Measurements from ENCODE around the gene COL9A3. TPM values are rescaled to one million over a fixed set of nuclear protein-coding genes. Genes with fewer than 3 reads are reported as not detected.

COL9A3 gene
- total RNA-seq, 1 experiment from 2014 or later: 46.6 TPM

DNA sequence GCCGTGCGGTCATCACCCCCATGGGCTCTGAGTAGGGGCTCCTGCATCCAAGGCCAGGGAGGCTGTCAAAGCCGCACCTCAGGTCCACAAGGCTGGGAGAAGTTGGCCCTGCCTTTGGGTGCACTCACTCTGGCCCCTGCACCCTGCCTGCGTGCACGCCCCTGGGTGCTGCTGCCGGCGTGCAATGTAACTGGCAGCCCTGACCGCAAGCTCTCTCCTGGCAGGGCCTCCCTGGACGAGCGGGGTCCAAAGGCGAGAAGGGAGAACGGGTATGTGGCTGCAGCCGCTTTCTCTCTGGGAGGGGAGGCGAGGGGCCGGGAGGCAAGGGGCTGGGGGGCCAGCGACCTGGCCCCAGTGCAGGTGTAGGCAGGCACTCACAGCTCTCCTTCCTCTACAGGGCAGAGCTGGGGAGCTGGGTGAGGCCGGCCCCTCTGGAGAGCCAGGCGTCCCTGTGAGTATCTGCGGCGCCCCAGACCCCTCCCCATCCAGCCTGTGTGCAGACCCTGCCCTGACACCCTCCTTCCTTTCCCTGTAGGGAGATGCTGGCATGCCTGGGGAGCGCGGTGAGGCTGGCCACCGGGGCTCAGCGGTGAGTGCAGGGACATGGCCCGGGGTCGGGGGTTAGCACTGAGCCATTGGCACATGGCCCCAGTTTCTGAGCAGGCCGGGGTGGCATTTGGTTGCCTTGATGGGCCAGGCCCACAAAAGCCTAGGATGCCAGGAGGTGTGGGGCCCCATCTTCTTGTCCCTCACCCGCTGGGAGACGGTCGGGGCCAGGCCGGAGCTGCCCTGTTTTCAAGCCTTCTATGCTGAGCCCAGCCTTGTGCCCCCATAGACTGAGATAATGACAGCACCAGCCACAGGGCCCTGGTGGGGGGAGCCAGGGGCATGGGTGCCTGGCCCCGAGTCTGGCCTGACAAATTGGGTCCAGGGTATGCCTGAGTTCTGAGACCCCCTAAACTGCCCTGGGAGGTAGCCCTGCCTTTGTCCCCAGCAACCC is 12.7 kb downstream of the COL9A3 start:
- DNase-seq (ENCODE audit: low read depth, low spot score): no peak
- POLR2A ChIA-PET: no interaction called here
- H3K4me3 ChIP-seq (ENCODE audit: low read depth in 2 of 2, low read length in 2 of 2): no peak overlapping the region
- intact Hi-C loops (cut with micrococcal nuclease; ENCODE audit: unreplicated experiment) (no loop called here), in situ Hi-C loops (cut with HindIII; ENCODE audit: low pct_unique_long_range_greater_than_20kb, low sequenced_read_pairs) (no loop called here)
- TF ChIP-seq, protein P1, sequence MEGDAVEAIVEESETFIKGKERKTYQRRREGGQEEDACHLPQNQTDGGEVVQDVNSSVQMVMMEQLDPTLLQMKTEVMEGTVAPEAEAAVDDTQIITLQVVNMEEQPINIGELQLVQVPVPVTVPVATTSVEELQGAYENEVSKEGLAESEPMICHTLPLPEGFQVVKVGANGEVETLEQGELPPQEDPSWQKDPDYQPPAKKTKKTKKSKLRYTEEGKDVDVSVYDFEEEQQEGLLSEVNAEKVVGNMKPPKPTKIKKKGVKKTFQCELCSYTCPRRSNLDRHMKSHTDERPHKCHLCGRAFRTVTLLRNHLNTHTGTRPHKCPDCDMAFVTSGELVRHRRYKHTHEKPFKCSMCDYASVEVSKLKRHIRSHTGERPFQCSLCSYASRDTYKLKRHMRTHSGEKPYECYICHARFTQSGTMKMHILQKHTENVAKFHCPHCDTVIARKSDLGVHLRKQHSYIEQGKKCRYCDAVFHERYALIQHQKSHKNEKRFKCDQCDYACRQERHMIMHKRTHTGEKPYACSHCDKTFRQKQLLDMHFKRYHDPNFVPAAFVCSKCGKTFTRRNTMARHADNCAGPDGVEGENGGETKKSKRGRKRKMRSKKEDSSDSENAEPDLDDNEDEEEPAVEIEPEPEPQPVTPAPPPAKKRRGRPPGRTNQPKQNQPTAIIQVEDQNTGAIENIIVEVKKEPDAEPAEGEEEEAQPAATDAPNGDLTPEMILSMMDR (IDR thresholded peaks at IDR 0.05): no peak
- no peak for TF ChIP-seq TCF7L2 (IDR thresholded peaks at IDR 0.05; ENCODE audit: low read depth, low read length)
- no peak for TF ChIP-seq SIN3A (IDR thresholded peaks at IDR 0.05; ENCODE audit: borderline replicate concordance, insufficient read depth, low read depth, low read length)
- TF ChIP-seq, protein P2, sequence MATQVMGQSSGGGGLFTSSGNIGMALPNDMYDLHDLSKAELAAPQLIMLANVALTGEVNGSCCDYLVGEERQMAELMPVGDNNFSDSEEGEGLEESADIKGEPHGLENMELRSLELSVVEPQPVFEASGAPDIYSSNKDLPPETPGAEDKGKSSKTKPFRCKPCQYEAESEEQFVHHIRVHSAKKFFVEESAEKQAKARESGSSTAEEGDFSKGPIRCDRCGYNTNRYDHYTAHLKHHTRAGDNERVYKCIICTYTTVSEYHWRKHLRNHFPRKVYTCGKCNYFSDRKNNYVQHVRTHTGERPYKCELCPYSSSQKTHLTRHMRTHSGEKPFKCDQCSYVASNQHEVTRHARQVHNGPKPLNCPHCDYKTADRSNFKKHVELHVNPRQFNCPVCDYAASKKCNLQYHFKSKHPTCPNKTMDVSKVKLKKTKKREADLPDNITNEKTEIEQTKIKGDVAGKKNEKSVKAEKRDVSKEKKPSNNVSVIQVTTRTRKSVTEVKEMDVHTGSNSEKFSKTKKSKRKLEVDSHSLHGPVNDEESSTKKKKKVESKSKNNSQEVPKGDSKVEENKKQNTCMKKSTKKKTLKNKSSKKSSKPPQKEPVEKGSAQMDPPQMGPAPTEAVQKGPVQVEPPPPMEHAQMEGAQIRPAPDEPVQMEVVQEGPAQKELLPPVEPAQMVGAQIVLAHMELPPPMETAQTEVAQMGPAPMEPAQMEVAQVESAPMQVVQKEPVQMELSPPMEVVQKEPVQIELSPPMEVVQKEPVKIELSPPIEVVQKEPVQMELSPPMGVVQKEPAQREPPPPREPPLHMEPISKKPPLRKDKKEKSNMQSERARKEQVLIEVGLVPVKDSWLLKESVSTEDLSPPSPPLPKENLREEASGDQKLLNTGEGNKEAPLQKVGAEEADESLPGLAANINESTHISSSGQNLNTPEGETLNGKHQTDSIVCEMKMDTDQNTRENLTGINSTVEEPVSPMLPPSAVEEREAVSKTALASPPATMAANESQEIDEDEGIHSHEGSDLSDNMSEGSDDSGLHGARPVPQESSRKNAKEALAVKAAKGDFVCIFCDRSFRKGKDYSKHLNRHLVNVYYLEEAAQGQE (IDR thresholded peaks at IDR 0.05; ENCODE audit: insufficient read depth in 1 of 2, low read depth in 2 of 2, low read length in 1 of 2): no peak
- no peak for TF ChIP-seq POLR2AphosphoS5 (IDR thresholded peaks at IDR 0.05; ENCODE audit: low read depth, low read length)
- no peak overlapping the region for H3K27ac ChIP-seq (ENCODE audit: low read length)
- peaks cover 10% of the 10 kb centered on the region for H3K4me1 ChIP-seq (ENCODE audit: control insufficient read depth, insufficient read depth, low read length)
- no peak for ATAC-seq
- CTCF ChIA-PET: interaction anchor here (0.6 to 0.7 kb wide), 2 partner anchors 21 to 395 kb away, joined by 4 read pairs; no protein-coding TSS in a partner anchor
- BruUV-seq (replicated peaks): no TSS peak
- H3K9me3 ChIP-seq (ENCODE audit: control insufficient read depth, insufficient read depth, low read depth, low read length): no peaks in the 10 kb centered on the region
- H3K36me3 ChIP-seq (ENCODE audit: control insufficient read depth, insufficient read depth, low read length): no peaks in the 10 kb centered on the region
- H3K27me3 ChIP-seq (ENCODE audit: control insufficient read depth, insufficient read depth, low read length): no peaks in the 10 kb centered on the region

DNA sequence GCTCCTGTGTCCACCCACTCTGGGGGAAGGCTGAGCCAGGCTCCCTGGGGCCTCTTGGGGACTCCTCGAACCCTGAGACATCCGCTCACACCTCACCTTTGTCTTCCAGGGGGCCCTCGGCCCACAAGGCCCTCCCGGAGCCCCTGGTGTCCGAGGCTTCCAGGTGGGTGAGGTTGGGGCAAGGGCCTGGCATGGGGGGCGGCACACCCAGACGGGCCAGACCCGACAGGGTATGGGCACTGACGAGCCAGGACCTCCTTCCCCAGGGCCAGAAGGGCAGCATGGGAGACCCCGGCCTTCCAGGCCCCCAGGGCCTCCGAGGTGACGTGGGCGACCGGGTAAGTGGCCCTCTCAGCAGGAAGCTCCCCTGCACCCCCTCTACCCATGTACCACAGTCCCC is 13.4 kb downstream of the COL9A3 start:
- intact Hi-C loops (cut with micrococcal nuclease; ENCODE audit: unreplicated experiment) (no loop called here), in situ Hi-C loops (cut with HindIII; ENCODE audit: low pct_unique_long_range_greater_than_20kb, low sequenced_read_pairs) (no loop called here)
- Histone ChIP-seq H3K27ac (ENCODE audit: low read length) (no peak overlapping the region), H3K4me3 (ENCODE audit: low read depth in 2 of 2, low read length in 2 of 2) (no peak overlapping the region), H3K27me3 (ENCODE audit: control insufficient read depth, insufficient read depth, low read length) (no peaks in the 10 kb centered on the region), H3K9me3 (ENCODE audit: control insufficient read depth, insufficient read depth, low read depth, low read length) (no peaks in the 10 kb centered on the region), H3K36me3 (ENCODE audit: control insufficient read depth, insufficient read depth, low read length) (no peaks in the 10 kb centered on the region), H3K4me1 (ENCODE audit: control insufficient read depth, insufficient read depth, low read length) (peaks cover 8% of the 10 kb centered on the region)
- BruUV-seq (replicated peaks): no TSS peak
- DNase-seq (ENCODE audit: low read depth, low spot score) (no peak), ATAC-seq (no peak)
- CTCF ChIA-PET: no interaction called here
- TF ChIP-seq, protein P2 (IDR thresholded peaks at IDR 0.05; ENCODE audit: insufficient read depth in 1 of 2, low read depth in 2 of 2, low read length in 1 of 2): no peak
- no peak for TF ChIP-seq POLR2AphosphoS5 (IDR thresholded peaks at IDR 0.05; ENCODE audit: low read depth, low read length)
- TF ChIP-seq TCF7L2 (IDR thresholded peaks at IDR 0.05; ENCODE audit: low read depth, low read length): no peak
- TF ChIP-seq SIN3A (IDR thresholded peaks at IDR 0.05; ENCODE audit: borderline replicate concordance, insufficient read depth, low read depth, low read length): no peak
- TF ChIP-seq, protein P1 (IDR thresholded peaks at IDR 0.05): no peak
- POLR2A ChIA-PET: no interaction called here
